Kidney epithelial cell (primary cell): ENCODE data around the gene TNFRSF1A. TPM values are rescaled to one million over a fixed set of nuclear protein-coding genes. Genes with fewer than 3 reads are reported as not detected.

Experiments
- DNase-seq: peaks from one replicate; pipeline ENCODE4 v3.0.0-alpha.2; 2010; ENCODE audit warnings: low read depth
- H3K27me3 ChIP-seq: 2 replicates; pipeline ENCODE4 v1.6.0; 2011; ENCODE audit warnings: low read length; ENCODE audit not compliant: control insufficient read depth, insufficient read depth
- H3K36me3 ChIP-seq: 2 replicates; pipeline ENCODE4 v1.5.1; 2011; ENCODE audit warnings: low read length; ENCODE audit not compliant: control insufficient read depth, insufficient read depth
- H3K4me3 ChIP-seq: 2 replicates; pipeline ENCODE4 v1.5.1; 2011; ENCODE audit warnings: low read depth, mild to moderate bottlenecking, control low read depth, low read length
- total RNA-seq: library from RNA; depleted of rRNA; stranded (reverse); fragments of >200 nt; gene quantifications from 2 replicates; pipeline ENCODE4 v1.2.3, GENCODE V29; 2015
- TF ChIP-seq, protein P1 (sequence below): IDR thresholded peaks from 2 replicates; pipeline ENCODE4 v1.5.1; 2011; ENCODE audit warnings: mild to moderate bottlenecking, moderate library complexity, low read length, control low read depth, inconsistent platforms; ENCODE audit not compliant: insufficient read depth, poor library complexity, severe bottlenecking

Gene TNFRSF1A
- total RNA-seq, 1 donor from 2014 or later, result 115 TPM

DNA sequence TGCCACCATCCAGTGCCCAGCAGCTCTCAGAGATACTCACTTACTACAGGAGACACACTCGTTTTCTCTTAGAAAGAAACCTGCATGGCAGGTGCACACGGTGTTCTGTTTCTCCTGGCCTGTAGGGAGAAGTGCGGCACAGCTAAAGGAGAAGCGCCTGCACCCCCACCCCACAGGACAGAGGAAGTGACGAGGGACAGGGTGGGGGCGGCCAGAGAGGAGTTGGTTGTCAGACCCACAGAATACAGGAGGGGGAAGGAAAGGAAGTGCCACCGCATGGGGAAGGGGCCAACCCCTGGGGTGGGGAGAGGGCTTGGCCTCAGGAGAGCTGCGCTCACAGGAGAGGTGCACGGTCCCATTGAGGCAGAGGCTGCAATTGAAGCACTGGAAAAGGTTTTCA lies 8.8 kb downstream of the TNFRSF1A start:
- peaks cover 14% of the 10 kb centered on the region for H3K36me3 ChIP-seq
- DNase-seq, result no peak
- TF ChIP-seq, protein P1, sequence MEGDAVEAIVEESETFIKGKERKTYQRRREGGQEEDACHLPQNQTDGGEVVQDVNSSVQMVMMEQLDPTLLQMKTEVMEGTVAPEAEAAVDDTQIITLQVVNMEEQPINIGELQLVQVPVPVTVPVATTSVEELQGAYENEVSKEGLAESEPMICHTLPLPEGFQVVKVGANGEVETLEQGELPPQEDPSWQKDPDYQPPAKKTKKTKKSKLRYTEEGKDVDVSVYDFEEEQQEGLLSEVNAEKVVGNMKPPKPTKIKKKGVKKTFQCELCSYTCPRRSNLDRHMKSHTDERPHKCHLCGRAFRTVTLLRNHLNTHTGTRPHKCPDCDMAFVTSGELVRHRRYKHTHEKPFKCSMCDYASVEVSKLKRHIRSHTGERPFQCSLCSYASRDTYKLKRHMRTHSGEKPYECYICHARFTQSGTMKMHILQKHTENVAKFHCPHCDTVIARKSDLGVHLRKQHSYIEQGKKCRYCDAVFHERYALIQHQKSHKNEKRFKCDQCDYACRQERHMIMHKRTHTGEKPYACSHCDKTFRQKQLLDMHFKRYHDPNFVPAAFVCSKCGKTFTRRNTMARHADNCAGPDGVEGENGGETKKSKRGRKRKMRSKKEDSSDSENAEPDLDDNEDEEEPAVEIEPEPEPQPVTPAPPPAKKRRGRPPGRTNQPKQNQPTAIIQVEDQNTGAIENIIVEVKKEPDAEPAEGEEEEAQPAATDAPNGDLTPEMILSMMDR, result no peak

GRCh38 chr12:6332459-6332858 lies 9.4 kb downstream of the TNFRSF1A start:
- H3K36me3 ChIP-seq, result peaks cover 14% of the 10 kb centered on the region
- H3K4me3 ChIP-seq, result no peak overlapping the region
- no peaks in the 10 kb centered on the region for H3K27me3 ChIP-seq
- TF ChIP-seq, protein P1, result no peak
- DNase-seq, result no peak

More for the DNA sequence above, 8.8 kb downstream of the TNFRSF1A start:
- H3K4me3 ChIP-seq, result no peak overlapping the region
- no peaks in the 10 kb centered on the region for H3K27me3 ChIP-seq

DNA sequence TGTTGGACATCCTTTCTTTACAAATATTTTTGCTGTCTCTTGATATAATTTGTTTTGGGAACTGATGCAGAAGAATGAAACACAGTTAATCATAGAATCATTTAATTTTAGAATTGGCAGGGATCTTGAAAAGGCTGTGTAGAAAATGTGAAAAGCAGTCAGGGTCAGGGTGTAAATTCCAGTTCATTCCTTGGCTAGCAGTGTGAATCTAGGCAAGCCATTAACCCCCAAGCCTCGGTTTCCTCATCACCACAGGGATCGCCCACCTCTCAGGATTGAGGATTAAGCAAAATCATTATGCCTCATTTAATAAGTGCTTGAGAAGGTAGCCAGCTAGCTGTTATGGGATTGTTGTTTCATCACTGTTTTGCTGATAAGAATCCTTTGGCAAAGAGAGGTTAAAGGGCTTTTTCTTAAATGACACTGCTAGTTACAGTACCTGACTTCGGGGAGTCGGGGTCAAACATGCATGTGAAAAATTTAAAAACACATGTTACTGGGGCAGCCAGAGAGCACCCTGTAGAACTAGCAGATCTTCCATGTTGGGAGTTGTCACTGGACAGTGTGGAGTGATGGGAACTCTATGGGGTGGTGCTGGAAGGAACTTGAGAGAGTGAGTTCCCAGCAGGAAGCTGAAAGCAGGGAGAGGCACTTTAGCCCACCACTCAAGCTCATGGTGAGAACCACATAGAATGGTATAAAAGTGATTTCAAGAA lies 10.7 kb downstream of the TNFRSF1A start:
- TF ChIP-seq, protein P1, result no peak
- no peak for DNase-seq
- no peak overlapping the region for H3K4me3 ChIP-seq
- H3K27me3 ChIP-seq, result no peaks in the 10 kb centered on the region
- peaks cover 15% of the 10 kb centered on the region for H3K36me3 ChIP-seq

GRCh38 chr12:6330192-6330591 lies 11.7 kb downstream of the TNFRSF1A start:
- TF ChIP-seq, protein P1, result no peak
- H3K27me3 ChIP-seq, result no peaks in the 10 kb centered on the region
- DNase-seq, result no peak
- H3K36me3 ChIP-seq, result peaks cover 15% of the 10 kb centered on the region
- no peak overlapping the region for H3K4me3 ChIP-seq

GRCh38 chr12:6329703-6330064 lies 12.2 kb downstream of the TNFRSF1A start:
- Histone ChIP-seq H3K36me3 (peaks cover 15% of the 10 kb centered on the region), H3K27me3 (no peaks in the 10 kb centered on the region), H3K4me3 (no peak overlapping the region)
- TF ChIP-seq, protein P1, result no peak
- no peak for DNase-seq

GRCh38 chr12:6328945-6329702 lies 12.8 kb downstream of the TNFRSF1A start:
- peaks cover 14% of the 10 kb centered on the region for H3K36me3 ChIP-seq
- no peaks in the 10 kb centered on the region for H3K27me3 ChIP-seq
- no peak for DNase-seq
- TF ChIP-seq, protein P1, result no peak
- H3K4me3 ChIP-seq, result no peak overlapping the region
